Measurements from ENCODE around the gene ANO7. TPM values are rescaled to one million over a fixed set of nuclear protein-coding genes. Genes with fewer than 3 reads are reported as not detected.
A peak's percentile ranks its signal among the peaks of the same experiment; 100 is the strongest.
"Not testable (repeated sequence)": the region's sequence is repeated elsewhere in the genome, so short reads cannot be mapped to it uniquely, and the experiment has no call there.

The ANO7 gene
- total and polyA plus RNA-seq, 8 donors, result 1.3 to 2.8 (median 2.1) TPM

DNA sequence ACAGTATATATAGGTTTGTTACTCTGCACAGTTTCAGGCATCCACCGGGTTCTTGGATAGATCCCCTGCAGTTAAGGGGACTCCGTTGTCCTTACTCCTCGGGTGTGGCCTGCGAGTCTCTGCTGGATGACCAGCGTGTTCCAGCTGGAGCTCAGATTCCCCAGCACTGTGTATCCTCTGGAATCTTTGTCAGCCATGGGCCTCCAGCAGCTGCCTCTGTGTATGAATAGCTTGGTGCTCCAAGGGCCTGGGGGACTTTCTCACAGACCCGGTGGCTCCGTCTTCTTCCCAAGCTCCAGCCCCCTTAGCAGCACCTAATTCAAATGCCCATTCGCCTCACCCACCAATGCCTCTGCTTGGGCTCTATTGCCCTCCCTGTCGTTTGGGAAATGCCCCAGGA is 6.3 kb downstream of the ANO7 start:
- Histone ChIP-seq H3K4me1 (no peaks in the 10 kb centered on the region), H3K27ac (no peak overlapping the region), H3K9me3 (no peaks in the 10 kb centered on the region), H3K27me3 (no peaks in the 10 kb centered on the region), H3K4me3 (no peak overlapping the region), H3K36me3 (no peaks in the 10 kb centered on the region)
- TF ChIP-seq, protein P1, sequence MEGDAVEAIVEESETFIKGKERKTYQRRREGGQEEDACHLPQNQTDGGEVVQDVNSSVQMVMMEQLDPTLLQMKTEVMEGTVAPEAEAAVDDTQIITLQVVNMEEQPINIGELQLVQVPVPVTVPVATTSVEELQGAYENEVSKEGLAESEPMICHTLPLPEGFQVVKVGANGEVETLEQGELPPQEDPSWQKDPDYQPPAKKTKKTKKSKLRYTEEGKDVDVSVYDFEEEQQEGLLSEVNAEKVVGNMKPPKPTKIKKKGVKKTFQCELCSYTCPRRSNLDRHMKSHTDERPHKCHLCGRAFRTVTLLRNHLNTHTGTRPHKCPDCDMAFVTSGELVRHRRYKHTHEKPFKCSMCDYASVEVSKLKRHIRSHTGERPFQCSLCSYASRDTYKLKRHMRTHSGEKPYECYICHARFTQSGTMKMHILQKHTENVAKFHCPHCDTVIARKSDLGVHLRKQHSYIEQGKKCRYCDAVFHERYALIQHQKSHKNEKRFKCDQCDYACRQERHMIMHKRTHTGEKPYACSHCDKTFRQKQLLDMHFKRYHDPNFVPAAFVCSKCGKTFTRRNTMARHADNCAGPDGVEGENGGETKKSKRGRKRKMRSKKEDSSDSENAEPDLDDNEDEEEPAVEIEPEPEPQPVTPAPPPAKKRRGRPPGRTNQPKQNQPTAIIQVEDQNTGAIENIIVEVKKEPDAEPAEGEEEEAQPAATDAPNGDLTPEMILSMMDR (IDR thresholded peaks at IDR 0.05), result no peak
- intact Hi-C loops (cut with DNase I), result no loop called here
- ATAC-seq, result no peak
- peak in 1 of 4 donors; percentile 39 for DNase-seq

DNA sequence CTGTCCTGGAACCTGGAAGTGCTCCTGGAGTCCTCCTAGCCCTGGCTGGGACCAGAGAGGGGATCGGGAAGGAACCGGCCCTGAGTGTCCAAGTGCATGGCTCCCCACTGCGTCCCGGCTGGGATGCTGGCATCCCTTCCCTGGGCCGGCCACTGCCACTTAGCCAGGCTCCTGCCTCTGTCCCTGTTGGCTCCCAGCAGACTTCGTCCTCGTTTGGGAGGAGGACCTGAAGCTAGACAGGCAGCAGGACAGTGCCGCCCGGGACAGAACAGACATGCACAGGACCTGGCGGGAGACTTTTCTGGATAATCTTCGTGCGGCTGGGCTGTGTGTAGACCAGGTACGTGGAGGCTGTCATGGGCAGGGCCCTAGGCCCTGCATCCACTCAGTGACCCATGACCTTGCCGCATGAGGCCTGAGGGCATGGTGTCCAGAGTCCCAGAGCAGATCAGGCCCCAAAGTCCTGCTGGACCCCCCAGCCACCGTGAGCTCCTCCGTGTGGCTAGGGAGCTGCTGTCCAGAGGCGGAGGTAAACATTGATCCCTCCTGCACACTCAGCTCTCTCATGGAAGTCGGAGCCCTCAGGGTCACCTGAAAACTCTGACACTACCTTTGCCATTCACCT is 7.1 kb downstream of the ANO7 start:
- ATAC-seq (no peak), DNase-seq (peak in 1 of 4 donors; percentile 67)
- Histone ChIP-seq H3K27me3 (no peaks in the 10 kb centered on the region), H3K4me3 (no peak overlapping the region), H3K36me3 (no peaks in the 10 kb centered on the region), H3K27ac (no peak overlapping the region), H3K9me3 (no peaks in the 10 kb centered on the region), H3K4me1 (peaks cover 0 to under 1% of the 10 kb centered on the region in 2 donors)
- intact Hi-C loops (cut with DNase I), result no loop called here
- TF ChIP-seq, protein P1 (IDR thresholded peaks at IDR 0.05), result no peak

DNA sequence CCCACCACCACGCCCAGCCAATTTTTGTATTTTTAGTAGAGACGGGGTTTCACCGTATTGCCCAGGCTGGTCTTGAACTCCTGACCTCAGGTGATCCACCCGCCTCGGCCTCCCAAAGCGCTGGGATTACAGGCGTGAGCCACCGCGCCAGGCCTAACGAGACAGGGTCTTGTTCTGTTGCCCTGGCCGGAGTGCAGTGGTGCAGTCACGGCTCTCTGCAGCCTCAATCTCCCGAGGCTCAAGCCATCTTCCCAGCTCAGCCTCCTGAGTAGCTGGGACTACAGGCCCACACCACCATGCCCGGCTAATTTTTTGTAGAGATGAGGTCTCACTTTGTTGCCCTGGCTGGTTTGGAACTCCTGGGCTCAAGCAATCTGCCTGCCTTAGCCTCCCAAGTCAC is 8.8 kb downstream of the ANO7 start:
- H3K4me3 ChIP-seq; intact Hi-C loops (cut with DNase I); H3K9me3 ChIP-seq; H3K4me1 ChIP-seq; H3K36me3 ChIP-seq; H3K27me3 ChIP-seq; H3K27ac ChIP-seq; ATAC-seq: not testable (repeated sequence)
- peak in 1 of 4 donors; percentile 47 for DNase-seq

DNA sequence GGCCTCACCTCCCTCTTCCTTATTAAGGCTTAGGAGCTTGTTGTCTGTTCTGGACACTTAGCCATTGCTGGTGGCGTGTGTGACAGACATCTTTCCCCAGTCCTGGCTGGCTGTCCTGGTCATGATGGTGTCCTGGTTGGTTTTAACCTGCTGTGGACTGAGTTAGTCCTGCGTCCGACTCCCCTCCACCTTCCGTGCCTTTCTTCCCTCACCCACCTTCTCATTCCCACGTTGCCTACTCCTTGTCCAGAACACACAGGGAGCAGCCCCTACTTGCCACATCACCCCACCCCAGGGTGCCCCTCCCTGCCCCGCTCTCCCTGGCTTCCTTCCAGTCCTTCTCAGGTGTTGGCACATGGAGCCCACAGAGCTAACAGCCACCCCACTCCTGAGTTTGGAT is 9.5 kb downstream of the ANO7 start:
- H3K4me3 ChIP-seq, result no peak overlapping the region
- H3K36me3 ChIP-seq, result no peaks in the 10 kb centered on the region
- H3K27ac ChIP-seq, result no peak overlapping the region
- no peaks in the 10 kb centered on the region for H3K27me3 ChIP-seq
- H3K9me3 ChIP-seq, result no peaks in the 10 kb centered on the region
- peaks cover 0 to 5% of the 10 kb centered on the region in 2 donors for H3K4me1 ChIP-seq
- no peak for ATAC-seq
- TF ChIP-seq, protein P1 (IDR thresholded peaks at IDR 0.05), result no peak
- peak in 1 of 4 donors; percentile 44 for DNase-seq
- intact Hi-C loops (cut with DNase I), result no loop called here

DNA sequence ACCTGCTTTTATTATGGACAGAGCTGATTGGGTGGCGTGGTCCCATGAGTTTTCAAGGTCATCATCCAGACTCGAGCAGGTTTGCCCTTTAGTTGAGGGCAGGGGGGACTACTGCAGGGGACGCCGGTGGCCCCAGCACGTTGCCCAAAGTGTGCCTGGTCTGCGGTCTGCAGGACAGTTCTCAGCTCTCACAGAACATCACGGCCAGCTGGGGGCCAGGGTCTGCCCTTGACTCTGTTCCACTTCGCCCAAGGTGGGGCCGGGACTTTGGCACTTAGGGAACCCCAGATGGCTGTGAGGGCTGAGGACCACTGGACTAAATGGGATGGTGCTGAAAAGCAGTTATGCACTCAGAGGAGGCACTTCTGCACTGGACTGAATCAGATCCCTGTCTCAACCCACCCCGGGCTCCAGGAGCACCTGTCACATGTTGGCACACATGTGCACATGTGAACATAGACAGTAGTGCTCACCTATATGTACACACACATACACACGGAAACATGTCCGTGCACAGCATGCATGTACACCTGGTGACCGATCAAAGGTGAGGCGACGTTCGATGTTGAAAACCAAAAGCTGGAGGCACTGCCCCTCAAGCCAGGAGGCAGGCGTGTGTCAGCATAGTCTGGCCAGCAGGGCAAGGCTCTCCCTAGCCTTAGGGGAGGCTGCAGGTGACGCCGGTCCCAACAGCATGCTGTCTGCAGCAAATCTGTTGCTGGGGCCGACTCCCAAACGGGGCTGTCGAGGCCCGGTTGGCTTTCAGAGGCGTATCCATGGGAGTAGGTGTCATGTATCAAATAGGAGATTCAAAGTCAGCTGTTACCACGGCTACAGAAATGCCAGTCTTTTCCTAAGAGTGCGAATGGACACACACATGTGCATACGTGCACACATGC is 10.2 kb downstream of the ANO7 start:
- Histone ChIP-seq H3K36me3 (no peaks in the 10 kb centered on the region), H3K27me3 (no peaks in the 10 kb centered on the region), H3K4me1 (peaks cover 0 to 5% of the 10 kb centered on the region in 2 donors), H3K9me3 (no peaks in the 10 kb centered on the region), H3K4me3 (no peak overlapping the region), H3K27ac (no peak overlapping the region)
- DNase-seq, result peak in 1 of 4 donors; percentile 65
- no peak for ATAC-seq
- intact Hi-C loops (cut with DNase I), result no loop called here
- TF ChIP-seq, protein P1 (IDR thresholded peaks at IDR 0.05), result no peak

Data from left lung (tissue), 10 donors.